Transverse colon (tissue), 4 donors: ENCODE measurements around the gene EMD. TPM values are rescaled to one million over a fixed set of nuclear protein-coding genes. Genes with fewer than 3 reads are reported as not detected.
"Not testable (repeated sequence)": the region's sequence is repeated elsewhere in the genome, so short reads cannot be mapped to it uniquely, and the experiment has no call there.

ENCODE experiments used
- DNase-seq: peaks from one replicate; pipeline ENCODE4 v3.0.0-alpha.2; 2019
- H3K27ac ChIP-seq, 4 donors: fragments of 200-600 bp; sonication (generic); 2 replicates each; pipeline ENCODE4 v1.5.1; 2016 to 2018; ENCODE audit warnings: inconsistent platforms in 4 of 4
- H3K27me3 ChIP-seq: fragments of 200-600 bp; sonication (generic); 2 replicates; pipeline ENCODE4 v1.5.1; 2017; ENCODE audit warnings: inconsistent platforms
- H3K36me3 ChIP-seq, 4 donors: fragments of 200-600 bp; sonication (generic); 2 replicates each; pipeline ENCODE4 v1.5.1; 2017 to 2019; ENCODE audit warnings: inconsistent platforms in 4 of 4
- H3K4me1 ChIP-seq, 4 donors: fragments of 200-600 bp; sonication (generic); 2 replicates each; pipeline ENCODE4 v1.5.1; 2017 to 2020; ENCODE audit warnings: inconsistent platforms in 4 of 4
- H3K4me3 ChIP-seq, 4 donors: fragments of 200-600 bp; sonication (generic); 1 replicate in 1 of 4; 2 replicates in 3 of 4; pipeline versions ENCODE4 v1.5.1 to v1.6.1; 2017 to 2019; ENCODE audit warnings: inconsistent platforms in 4 of 4
- H3K9me3 ChIP-seq, 2 donors: fragments of 200-600 bp; sonication (generic); 2 replicates each; pipeline ENCODE4 v1.5.1; 2017 to 2019; ENCODE audit warnings: inconsistent platforms in 2 of 2
- CTCF ChIP-seq, 5 experiments: fragments of 200-600 bp in 3 of 5; fragments of 450-650 bp in 2 of 5; sonication (generic) in 3 of 5; IDR thresholded peaks; 1 replicate in 2 of 5; 2 replicates in 3 of 5; pipeline ENCODE4 v1.5.1; 2016 to 2017; ENCODE audit warnings: antibody characterized with exemption in 5 of 5, inconsistent platforms in 3 of 5, mild to moderate bottlenecking in 2 of 5, moderate library complexity in 1 of 5
- EP300 ChIP-seq: sonication (generic); formaldehyde crosslinking; IDR thresholded peaks from one replicate; pipeline ENCODE4 v1.6.1; 2017; ENCODE audit warnings: antibody characterized with exemption, low read depth
- POLR2A ChIP-seq: fragments of 450-650 bp; IDR thresholded peaks from one replicate; pipeline ENCODE4 v1.6.1; 2016; ENCODE audit warnings: antibody characterized with exemption, mild to moderate bottlenecking, moderate library complexity
- POLR2AphosphoS5 ChIP-seq, 3 donors: sonication (generic); formaldehyde crosslinking; IDR thresholded peaks; one replicate each; pipeline ENCODE4 v1.6.1; 2016; ENCODE audit warnings: antibody characterized with exemption in 3 of 3
- WGBS, 2 donors: methylation state at CpG; one replicate each; pipeline ENCODE4 v1.1.5; 2018; ENCODE audit warnings: low coverage in 1 of 2; 5-methylcytosine and 5-hydroxymethylcytosine counted together
- in situ Hi-C, 4 donors: fragments of 200-750 bp; cut with MboI; loops; one replicate each; pipeline versions ENCODE4 v1.15.0 to v1.15.1; 2017; ENCODE audit warnings: low sequenced_read_pairs in 3 of 4, low pct_ligation_motif_present in 1 of 4, low pct_unique_long_range_greater_than_20kb in 1 of 4
- intact Hi-C: fragments of 100-400 bp; cut with DNase I; formaldehyde crosslinking; loops from one replicate; pipeline ENCODE4 v1.15.1; 2023; ENCODE audit warnings: low total_unique reads
- total RNA-seq, 4 donors: library from RNA; depleted of rRNA; stranded (reverse); fragments of >200 nt; gene quantifications; one replicate each; pipeline ENCODE4 v1.1.0, GENCODE V29; 2016

Gene EMD
- total RNA-seq, 4 donors from 2014 or later, result 27.3 to 89.8 (median 55.5) TPM

- intact Hi-C loops (no loop called here), in situ Hi-C loops (no loop called here)
- no peak overlapping the region for H3K4me3 ChIP-seq
- H3K36me3 ChIP-seq, result no peaks in the 10 kb centered on the region
- no peaks in the 10 kb centered on the region for H3K4me1 ChIP-seq
- no peaks in the 10 kb centered on the region for H3K9me3 ChIP-seq
- no peak overlapping the region for H3K27ac ChIP-seq
- DNase-seq, result no peak
- 77% methylated on average over 10 of the region's 10 CpGs; no CpG with 5 or more reads in 1 of the 2 donors for WGBS, 2 donors
- no peak for TF ChIP-seq EP300
- no peak for TF ChIP-seq POLR2AphosphoS5 (IDR thresholded peaks at IDR 0.05)
- TF ChIP-seq POLR2A, result no peak
- no peak for TF ChIP-seq CTCF (IDR thresholded peaks at IDR 0.05)
- no peaks in the 10 kb centered on the region for H3K27me3 ChIP-seq
These were observed 44.6 kb upstream of the EMD start for GRCh38 chrX:154334496-154334895.

DNA sequence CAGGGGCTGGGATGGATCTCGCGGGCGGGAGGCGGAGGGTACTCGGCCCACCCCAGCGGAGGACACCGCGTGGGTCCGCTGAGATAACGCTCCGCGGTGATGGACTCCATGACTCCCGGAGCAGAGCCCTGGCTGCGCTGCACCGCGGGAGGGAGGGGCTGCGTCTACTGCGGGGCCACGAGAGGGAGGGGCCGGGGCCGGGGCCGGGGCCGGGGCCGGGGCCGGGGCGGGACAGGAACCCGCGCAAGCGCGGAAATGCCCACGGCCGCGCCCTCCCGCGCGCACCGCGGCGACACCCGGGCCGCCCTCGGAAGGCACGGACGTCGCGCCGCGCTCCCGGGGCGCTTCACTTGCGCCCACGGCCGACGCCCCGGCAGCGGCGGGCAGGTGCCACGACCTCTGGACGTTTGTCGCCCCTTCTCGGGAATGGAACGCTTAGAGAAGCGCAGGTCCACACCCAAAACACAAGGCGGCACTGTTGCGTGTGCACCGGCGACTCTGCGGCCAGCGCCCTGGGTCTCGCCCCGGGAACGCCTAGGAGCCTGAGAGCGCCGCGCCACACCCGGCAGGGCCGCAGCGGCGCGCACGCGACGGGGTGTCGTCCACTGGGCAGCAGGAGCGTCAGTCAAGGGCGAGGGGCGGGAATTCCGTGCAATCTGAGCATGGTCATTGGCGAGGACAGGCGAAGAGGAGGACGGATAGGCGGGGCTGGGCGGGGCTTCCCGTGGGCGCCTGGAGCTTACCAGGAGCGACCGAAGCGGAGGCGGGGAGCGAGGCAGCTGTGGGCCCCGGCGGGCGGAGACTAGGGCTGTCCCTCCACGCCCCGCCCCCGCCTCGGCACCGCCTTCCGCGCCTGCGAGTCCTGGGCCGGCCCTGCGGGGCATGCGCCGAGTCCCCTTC, 37.4 kb upstream of the EMD start:
- H3K36me3 ChIP-seq, in situ Hi-C loops, DNase-seq, H3K4me3 ChIP-seq, intact Hi-C loops, H3K9me3 ChIP-seq, H3K4me1 ChIP-seq, H3K27me3 ChIP-seq: not testable (repeated sequence)
- H3K27ac ChIP-seq, result peak overlapping the region in 2 of 4 donors; percentile 48 to 63
- WGBS, 2 donors, result no CpG with 5 or more reads among the region's 115 CpGs

DNA sequence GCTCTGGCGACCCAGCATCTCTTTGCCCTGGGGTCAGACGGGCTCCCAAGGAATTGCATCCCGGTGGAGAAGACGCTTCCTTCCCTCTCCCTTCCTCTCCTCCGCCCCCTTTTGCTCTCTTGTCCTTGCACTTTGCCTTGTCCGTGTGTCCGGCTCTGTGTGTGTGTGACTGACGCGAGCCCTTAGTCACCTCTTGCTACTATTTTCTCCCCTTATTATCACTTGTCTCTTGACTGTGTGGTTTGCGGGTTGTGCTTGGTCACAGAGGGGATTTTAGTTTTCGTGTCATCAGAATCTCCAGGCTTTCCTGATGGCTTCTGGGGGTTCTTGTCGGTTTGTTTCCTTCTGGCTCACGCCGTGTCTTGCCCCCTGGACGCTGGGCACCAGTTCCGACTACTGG, 36.0 kb upstream of the EMD start:
- H3K4me1 ChIP-seq, H3K36me3 ChIP-seq, DNase-seq, H3K9me3 ChIP-seq, H3K27me3 ChIP-seq, intact Hi-C loops, H3K4me3 ChIP-seq, in situ Hi-C loops, H3K27ac ChIP-seq: not testable (repeated sequence)
- no CpG with 5 or more reads among the region's 16 CpGs for WGBS, 2 donors

DNA sequence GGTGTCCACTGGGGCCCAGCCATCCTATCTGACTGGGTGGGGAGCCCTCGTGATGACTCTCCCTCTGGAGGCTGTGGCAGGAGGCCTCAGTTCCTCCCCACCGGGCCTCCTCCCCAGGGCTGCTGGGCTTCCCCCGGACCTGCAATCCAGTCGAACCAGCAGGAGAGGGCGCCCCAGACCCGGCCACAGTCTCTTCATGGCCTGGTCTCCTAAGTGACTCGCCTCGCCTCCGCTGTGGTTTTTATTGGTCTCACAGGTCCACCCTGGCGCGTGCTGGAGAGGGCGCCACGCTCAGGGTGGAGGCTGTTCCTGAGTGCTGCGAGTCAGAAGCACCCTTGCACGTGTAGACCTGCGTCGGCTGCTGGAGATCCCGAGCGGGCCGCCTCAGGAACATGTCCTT, 35.5 kb upstream of the EMD start:
- DNase-seq, H3K27ac ChIP-seq, in situ Hi-C loops, intact Hi-C loops, H3K36me3 ChIP-seq, H3K4me1 ChIP-seq, H3K27me3 ChIP-seq, H3K9me3 ChIP-seq, H3K4me3 ChIP-seq: not testable (repeated sequence)
- no CpG with 5 or more reads among the region's 20 CpGs for WGBS, 2 donors

DNA sequence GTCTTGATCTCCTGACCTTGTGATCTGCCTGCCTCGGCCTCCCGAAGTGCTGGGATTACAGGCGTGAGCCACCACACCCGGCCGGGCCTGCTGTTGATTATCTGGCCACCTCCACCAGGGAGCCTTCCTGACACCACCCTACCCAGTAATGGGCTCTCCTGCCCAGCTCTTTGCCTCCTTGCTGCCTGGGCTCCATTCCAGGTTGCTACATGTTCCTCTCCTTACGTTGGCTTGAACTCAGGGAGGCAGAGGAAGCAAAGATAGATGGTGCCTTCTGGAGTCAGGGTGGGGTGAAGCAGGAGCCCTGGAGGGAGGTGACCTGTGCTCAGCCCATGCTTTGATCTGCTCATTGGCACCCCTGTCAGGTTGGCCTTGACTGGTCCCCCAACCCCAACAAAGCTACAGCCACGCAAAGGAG, 31.0 kb upstream of the EMD start:
- in situ Hi-C loops, result no loop called here

More for the DNA sequence above, 31.0 kb upstream of the EMD start:
- WGBS, 2 donors, result 84% methylated on average over 7 of the region's 7 CpGs; no CpG with 5 or more reads in 1 of the 2 donors
- Histone ChIP-seq H3K27me3 (no peaks in the 10 kb centered on the region), H3K4me1 (peaks cover 0 to 11% (median 5%) of the 10 kb centered on the region in 4 donors), H3K36me3 (peaks cover 0 to under 1% (median 0%) of the 10 kb centered on the region in 4 donors), H3K27ac (peak overlapping the region in 2 of 4 donors; percentile 42 to 70), H3K4me3 (no peak overlapping the region), H3K9me3 (no peaks in the 10 kb centered on the region)
- intact Hi-C loops, result no loop called here
- DNase-seq, result no peak
- TF ChIP-seq CTCF (IDR thresholded peaks at IDR 0.05), result no peak
- TF ChIP-seq POLR2AphosphoS5 (IDR thresholded peaks at IDR 0.05), result peak in 1 of 3 donors; percentile 43
